Suprapubic skin (tissue), 4 donors: Measurements from ENCODE around the gene GET3. TPM values are rescaled to one million over a fixed set of nuclear protein-coding genes. Genes with fewer than 3 reads are reported as not detected.
A peak's percentile ranks its signal among the peaks of the same experiment; 100 is the strongest.
"Not testable (repeated sequence)": the region's sequence is repeated elsewhere in the genome, so short reads cannot be mapped to it uniquely, and the experiment has no call there.

Experiments used
- DNase-seq, 2 donors: peaks; one replicate each; pipeline ENCODE4 v3.0.0-alpha.2; 2019; ENCODE audit warnings: low spot score in 2 of 2
- H3K27ac ChIP-seq: fragments of 200-600 bp; sonication (generic); one replicate; pipeline ENCODE4 v1.5.1; 2019
- H3K27me3 ChIP-seq: fragments of 200-600 bp; sonication (generic); one replicate; pipeline ENCODE4 v1.5.1; 2019
- H3K36me3 ChIP-seq: fragments of 200-600 bp; sonication (generic); one replicate; pipeline ENCODE4 v1.5.1; 2019
- H3K4me1 ChIP-seq: fragments of 200-600 bp; sonication (generic); one replicate; pipeline ENCODE4 v1.5.1; 2019
- H3K4me3 ChIP-seq: fragments of 200-600 bp; sonication (generic); one replicate; pipeline ENCODE4 v1.5.1; 2019; ENCODE audit warnings: mild to moderate bottlenecking
- H3K9me3 ChIP-seq: fragments of 200-600 bp; sonication (generic); one replicate; pipeline ENCODE4 v1.5.1; 2019
- CTCF ChIP-seq, 2 donors: fragments of 200-600 bp in 1 of 2; fragments of 450-650 bp in 1 of 2; sonication (generic) in 1 of 2; IDR thresholded peaks; one replicate each; pipeline ENCODE4 v1.5.1; 2016 to 2019; ENCODE audit warnings: antibody characterized with exemption in 2 of 2, mild to moderate bottlenecking in 1 of 2, moderate library complexity in 1 of 2
- EP300 ChIP-seq: sonication (generic); formaldehyde crosslinking; IDR thresholded peaks from one replicate; pipeline ENCODE4 v1.6.1; 2017; ENCODE audit warnings: antibody characterized with exemption
- POLR2A ChIP-seq, 2 donors: fragments of 450-650 bp; IDR thresholded peaks; one replicate each; pipeline ENCODE4 v1.6.1; 2017; ENCODE audit warnings: antibody characterized with exemption in 2 of 2, mild to moderate bottlenecking in 2 of 2, moderate library complexity in 2 of 2
- POLR2AphosphoS5 ChIP-seq, 3 donors: sonication (generic); formaldehyde crosslinking; IDR thresholded peaks; one replicate each; pipeline ENCODE4 v1.6.1; 2017; ENCODE audit warnings: antibody characterized with exemption in 3 of 3
- WGBS: methylation state at CpG from one replicate; pipeline ENCODE4 v1.1.5; 2018; 5-methylcytosine and 5-hydroxymethylcytosine counted together
- total RNA-seq, 4 donors: library from RNA; depleted of rRNA; stranded (reverse); fragments of >200 nt; gene quantifications; one replicate each; pipeline ENCODE4 v1.1.0, GENCODE V29; 2016

Gene GET3
- total RNA-seq, 4 donors from 2014 or later = 26.2 to 63.6 (median 56.9) TPM

GRCh38 chr19:12793290-12794195 is 56.2 kb downstream of the GET3 start:
- peak; percentile 95 to 96 for DNase-seq
- H3K27me3 ChIP-seq = no peaks in the 10 kb centered on the region
- no peaks in the 10 kb centered on the region for H3K9me3 ChIP-seq
- peaks cover 52% of the 10 kb centered on the region for H3K4me1 ChIP-seq
- TF ChIP-seq EP300 = peak; percentile 63
- TF ChIP-seq POLR2A (IDR thresholded peaks at IDR 0.05) = peak; percentile 46 to 67
- TF ChIP-seq CTCF (IDR thresholded peaks at IDR 0.05) = no peak
- TF ChIP-seq POLR2AphosphoS5 (IDR thresholded peaks at IDR 0.05) = peak; percentile 33 to 98 (median 67)
- peak overlapping the region; percentile 88 for H3K4me3 ChIP-seq
- peaks cover 7% of the 10 kb centered on the region for H3K36me3 ChIP-seq
- peak overlapping the region; percentile 97 for H3K27ac ChIP-seq
- under 1% methylated on average over 16 of the region's 81 CpGs for WGBS

- TF ChIP-seq CTCF (IDR thresholded peaks at IDR 0.05) = no peak
- TF ChIP-seq POLR2A (IDR thresholded peaks at IDR 0.05) = no peak
- no peak for TF ChIP-seq EP300
- no peak for TF ChIP-seq POLR2AphosphoS5 (IDR thresholded peaks at IDR 0.05)
- Histone ChIP-seq H3K27ac (peak overlapping the region; percentile 97), H3K4me1 (peaks cover 43% of the 10 kb centered on the region), H3K4me3 (peak overlapping the region; percentile 88), H3K9me3 (no peaks in the 10 kb centered on the region), H3K27me3 (no peaks in the 10 kb centered on the region), H3K36me3 (peaks cover 16% of the 10 kb centered on the region)
- peak in 1 of 2 donors; percentile 64 for DNase-seq
- WGBS = 62% methylated on average over 7 of the region's 7 CpGs
These were observed 57.1 kb downstream of the GET3 start for GRCh38 chr19:12794196-12794941.

- Histone ChIP-seq H3K27me3 (no peaks in the 10 kb centered on the region), H3K9me3 (no peaks in the 10 kb centered on the region), H3K27ac (no peak overlapping the region), H3K4me3 (no peak overlapping the region), H3K36me3 (peaks cover 22% of the 10 kb centered on the region), H3K4me1 (peaks cover 42% of the 10 kb centered on the region)
- TF ChIP-seq EP300 (no peak), POLR2A (IDR thresholded peaks at IDR 0.05) (peak in 1 of 2 donors; percentile 8)
- DNase-seq = no peak
- WGBS = 88% methylated on average over 9 of the region's 9 CpGs
These were observed 57.7 kb downstream of the GET3 start for GRCh38 chr19:12794971-12795381.

- Histone ChIP-seq H3K27me3 (no peaks in the 10 kb centered on the region), H3K36me3 (peaks cover 24% of the 10 kb centered on the region), H3K9me3 (no peaks in the 10 kb centered on the region), H3K4me1 (peaks cover 46% of the 10 kb centered on the region), H3K27ac (peak overlapping the region; percentile 70), H3K4me3 (peak overlapping the region; percentile 13)
- WGBS = 9% methylated on average over 17 of the region's 18 CpGs
- peak in 1 of 2 donors; percentile 87 for DNase-seq
- TF ChIP-seq EP300 = no peak
- peak in 1 of 3 donors; percentile 80 for TF ChIP-seq POLR2AphosphoS5 (IDR thresholded peaks at IDR 0.05)
- peak; percentile 88 to 95 for TF ChIP-seq CTCF (IDR thresholded peaks at IDR 0.05)
These were observed 59.1 kb downstream of the GET3 start for GRCh38 chr19:12796146-12797071.

- no peak overlapping the region for H3K4me3 ChIP-seq
- H3K27ac ChIP-seq = no peak overlapping the region
- no peaks in the 10 kb centered on the region for H3K27me3 ChIP-seq
- H3K9me3 ChIP-seq = no peaks in the 10 kb centered on the region
- no peak for DNase-seq
- TF ChIP-seq POLR2AphosphoS5 (IDR thresholded peaks at IDR 0.05) (no peak), CTCF (IDR thresholded peaks at IDR 0.05) (no peak), POLR2A (IDR thresholded peaks at IDR 0.05) (no peak), EP300 (no peak)
- 90% methylated on average over 6 of the region's 6 CpGs for WGBS
- peaks cover 51% of the 10 kb centered on the region for H3K4me1 ChIP-seq
- H3K36me3 ChIP-seq = peaks cover 24% of the 10 kb centered on the region
These were observed 59.9 kb downstream of the GET3 start for GRCh38 chr19:12797141-12797587.

- 97% methylated on average over 7 of the region's 7 CpGs for WGBS
- not testable (repeated sequence) for DNase-seq, H3K27me3 ChIP-seq, H3K9me3 ChIP-seq, H3K27ac ChIP-seq, H3K4me3 ChIP-seq
- Histone ChIP-seq H3K36me3 (peaks cover 24% of the 10 kb centered on the region), H3K4me1 (peaks cover 55% of the 10 kb centered on the region)
These were observed 60.3 kb downstream of the GET3 start for GRCh38 chr19:12797607-12798006.
